H9 (cell line): ENCODE results near the gene GTF3C1. TPM values are rescaled to one million over a fixed set of nuclear protein-coding genes. Genes with fewer than 3 reads are reported as not detected.
A peak's percentile ranks its signal among the peaks of the same experiment; 100 is the strongest.

Experiments
- DNase-seq: peaks from one replicate; pipeline ENCODE4 v3.0.0-alpha.2; 2017
- H2AFZ ChIP-seq: one replicate; pipeline ENCODE4 v1.6.1; 2013; ENCODE audit warnings: mild to moderate bottlenecking, low read length, control low read depth, moderate library complexity
- H2AK5ac ChIP-seq: 2 replicates; pipeline ENCODE4 v1.6.1; 2013; ENCODE audit warnings: low read length, control low read depth, mixed read lengths; ENCODE audit not compliant: insufficient read length
- H2BK120ac ChIP-seq: one replicate; pipeline ENCODE4 v1.6.1; 2013; ENCODE audit warnings: low read depth, mild to moderate bottlenecking, low read length, control low read depth, inconsistent platforms; ENCODE audit not compliant: poor library complexity, severe bottlenecking
- H2BK12ac ChIP-seq: 2 replicates; pipeline ENCODE4 v1.6.1; 2013; ENCODE audit warnings: low read length, control low read depth, mixed read lengths, low read depth; ENCODE audit not compliant: insufficient read length
- H2BK15ac ChIP-seq: 2 replicates; pipeline ENCODE4 v1.6.1; 2013; ENCODE audit warnings: low read depth, low read length, control low read depth
- H2BK20ac ChIP-seq: one replicate; pipeline ENCODE4 v1.6.1; 2013; ENCODE audit warnings: low read depth, mild to moderate bottlenecking, low read length, control low read depth, inconsistent platforms; ENCODE audit not compliant: poor library complexity, severe bottlenecking
- H2BK5ac ChIP-seq: 2 replicates; pipeline ENCODE4 v1.6.1; 2013; ENCODE audit warnings: low read length, control low read depth, mixed read lengths; ENCODE audit not compliant: insufficient read length
- H3K14ac ChIP-seq: 2 replicates; pipeline ENCODE4 v1.6.1; 2013; ENCODE audit warnings: low read length, control low read depth; ENCODE audit not compliant: insufficient read depth
- H3K18ac ChIP-seq: 2 replicates; pipeline ENCODE4 v1.6.1; 2013; ENCODE audit warnings: low read depth, mild to moderate bottlenecking, mixed read lengths, low read length, control low read depth; ENCODE audit not compliant: insufficient read length
- H3K23ac ChIP-seq: 2 replicates; pipeline ENCODE4 v1.6.1; 2013; ENCODE audit warnings: low read length, control low read depth, mixed read lengths, low read depth; ENCODE audit not compliant: insufficient read length
- H3K23me2 ChIP-seq: 2 replicates; pipeline ENCODE4 v1.6.1; 2013; ENCODE audit warnings: low read depth, mild to moderate bottlenecking, mixed read lengths, low read length, control low read depth; ENCODE audit not compliant: insufficient read length, poor library complexity, severe bottlenecking
- H3K27ac ChIP-seq: 2 replicates; pipeline ENCODE4 v1.5.1; 2013; ENCODE audit warnings: low read length, control low read depth, mixed read lengths, low read depth; ENCODE audit not compliant: insufficient read length
- H3K27me3 ChIP-seq: 2 replicates; pipeline ENCODE4 v1.6.1; 2013; ENCODE audit warnings: low read length, control low read depth, inconsistent platforms; ENCODE audit not compliant: insufficient read depth
- H3K4ac ChIP-seq: 2 replicates; pipeline ENCODE4 v1.6.1; 2013; ENCODE audit warnings: low read depth, mild to moderate bottlenecking, control low read depth, inconsistent platforms, low read length, moderate library complexity
- H3K4me1 ChIP-seq: 2 replicates; pipeline ENCODE4 v1.6.1; 2013; ENCODE audit warnings: low read length, control low read depth, inconsistent platforms; ENCODE audit not compliant: insufficient read depth
- H3K4me2 ChIP-seq: 2 replicates; pipeline ENCODE4 v1.6.1; 2013; ENCODE audit warnings: low read length, control low read depth, mixed read lengths; ENCODE audit not compliant: insufficient read length, insufficient read depth
- H3K56ac ChIP-seq: 2 replicates; pipeline ENCODE4 v1.6.1; 2013; ENCODE audit warnings: low read depth, mild to moderate bottlenecking, mixed read lengths, low read length, control low read depth; ENCODE audit not compliant: insufficient read length
- H3K79me1 ChIP-seq: 2 replicates; pipeline ENCODE4 v1.6.1; 2013; ENCODE audit warnings: low read depth, mild to moderate bottlenecking, moderate library complexity, low read length, control low read depth, inconsistent platforms; ENCODE audit not compliant: insufficient read depth, poor library complexity, severe bottlenecking
- H3K79me2 ChIP-seq: 2 replicates; pipeline ENCODE4 v1.6.1; 2013; ENCODE audit warnings: low read length, control low read depth, inconsistent platforms; ENCODE audit not compliant: insufficient read depth
- H3K9ac ChIP-seq: 2 replicates; pipeline ENCODE4 v1.6.1; 2013; ENCODE audit warnings: low read length, control low read depth, mixed read lengths; ENCODE audit not compliant: insufficient read length; ENCODE audit errors: extremely low read depth
- H3K9me3 ChIP-seq: one replicate; pipeline ENCODE4 v1.6.1; 2013; ENCODE audit warnings: low read depth, low read length, inconsistent platforms; ENCODE audit not compliant: control insufficient read depth
- H3T11ph ChIP-seq: one replicate; pipeline ENCODE4 v1.6.1; 2013; ENCODE audit warnings: mild to moderate bottlenecking, low read length, control low read depth, inconsistent platforms
- H4K20me1 ChIP-seq: one replicate; pipeline ENCODE4 v1.6.1; 2013; ENCODE audit not compliant: control insufficient read depth, insufficient read length, insufficient read depth
- H4K5ac ChIP-seq: 2 replicates; pipeline ENCODE4 v1.6.1; 2013; ENCODE audit warnings: low read depth, mild to moderate bottlenecking, mixed read lengths, low read length, control low read depth; ENCODE audit not compliant: insufficient read length
- H4K8ac ChIP-seq: replicated peaks from 2 replicates; pipeline ENCODE4 v1.6.1; 2013; ENCODE audit warnings: low read length, control low read depth, mixed read lengths, low read depth; ENCODE audit not compliant: insufficient read length
- H4K91ac ChIP-seq: 2 replicates; pipeline ENCODE4 v1.6.1; 2013; ENCODE audit warnings: low read depth, mild to moderate bottlenecking, moderate library complexity, mixed read lengths, low read length, control low read depth; ENCODE audit not compliant: insufficient read length
- H3K27ac Mint-ChIP-seq, 3 experiments: 2 replicates in 2 of 3; 3 replicates in 1 of 3; pipeline ENCODE4 v1.8.0; 2020 to 2021; ENCODE audit warnings: mixed read lengths in 3 of 3, mild to moderate bottlenecking in 1 of 3, moderate library complexity in 1 of 3
- H3K27me3 Mint-ChIP-seq: 2 replicates; pipeline ENCODE4 v1.8.0; 2021; ENCODE audit warnings: low read depth, mild to moderate bottlenecking, moderate library complexity, mixed read lengths
- H3K36me3 Mint-ChIP-seq, 3 experiments: 2 replicates in 2 of 3; 3 replicates in 1 of 3; pipeline ENCODE4 v1.8.0; 2020 to 2021; ENCODE audit warnings: low read depth in 3 of 3, mixed read lengths in 3 of 3; ENCODE audit not compliant: insufficient read depth in 1 of 3
- H3K4me1 Mint-ChIP-seq, 2 experiments: 2 replicates each; pipeline ENCODE4 v1.8.0; 2020; ENCODE audit warnings: mixed read lengths in 2 of 2
- H3K4me3 Mint-ChIP-seq, 2 experiments: 2 replicates in 1 of 2; 3 replicates in 1 of 2; pipeline ENCODE4 v1.8.0; 2020 to 2021; ENCODE audit warnings: mild to moderate bottlenecking in 2 of 2, mixed read lengths in 2 of 2, moderate library complexity in 1 of 2
- H3K9me3 Mint-ChIP-seq, 2 experiments: 2 replicates in 1 of 2; 3 replicates in 1 of 2; pipeline ENCODE4 v1.8.0; 2020; ENCODE audit warnings: mild to moderate bottlenecking in 2 of 2, mixed read lengths in 2 of 2, moderate library complexity in 1 of 2
- WGBS: extraction: QIAGEN DNeasy Blood & Tissue Kit; methylation state at CpG from one replicate; pipeline ENCODE4 v1.1.7; 2013; ENCODE audit warnings: missing lambda C conversion rate, low lambda C conversion rate, mixed read lengths; ENCODE audit not compliant: insufficient read length; ENCODE audit errors: extremely low coverage; 5-methylcytosine and 5-hydroxymethylcytosine counted together
- total RNA-seq: library from RNA; stranded (reverse); gene quantifications from 2 replicates; pipeline ENCODE4 v1.2.1, GENCODE V29; 2021
- TF ChIP-seq, protein P1 (sequence below): fragments of 200-600 bp; sonication (generic); conservative IDR thresholded peaks from 3 replicates; pipeline ENCODE4 v1.8.0; 2021; ENCODE audit warnings: antibody characterized with exemption, mild to moderate bottlenecking

The GTF3C1 gene
- total RNA-seq, 1 experiment from 2014 or later, result 113 TPM

DNA sequence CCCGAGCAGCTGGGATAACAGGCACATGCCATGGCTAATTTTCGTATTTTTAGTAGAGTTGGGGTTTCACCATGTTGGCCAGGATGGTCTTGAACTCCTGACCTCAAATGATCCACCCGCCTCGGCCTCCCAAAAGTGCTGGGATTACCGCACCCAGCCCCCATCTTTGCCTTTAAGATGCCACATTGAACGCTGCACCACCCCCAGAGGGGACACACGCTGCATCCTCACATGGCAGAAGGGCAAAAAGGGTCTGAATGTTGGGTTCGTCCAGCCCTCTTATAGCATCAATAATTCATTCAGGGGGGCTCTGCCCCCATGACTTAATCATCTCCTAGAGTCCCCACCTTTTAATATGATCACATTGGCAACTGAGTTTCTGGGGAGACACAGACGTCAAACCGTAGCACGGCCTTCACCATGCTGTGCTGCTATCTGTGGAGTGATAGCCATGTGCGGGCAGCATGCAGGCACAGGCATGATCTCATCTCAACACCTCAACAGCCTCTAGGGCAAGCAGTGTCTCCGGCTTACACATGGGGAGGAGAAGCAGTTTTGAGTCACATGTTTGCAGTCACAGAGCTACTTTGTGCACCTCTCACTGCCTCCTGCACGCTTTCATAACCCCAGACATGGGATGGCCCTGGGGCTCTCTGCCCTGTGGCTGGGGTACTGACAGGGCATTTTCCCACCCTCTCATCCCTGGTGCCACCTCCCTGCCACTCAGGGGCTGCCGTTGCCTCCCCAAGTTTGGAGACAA, 117.8 kb downstream of the GTF3C1 start:
- no peak overlapping the region for H3K4me2 ChIP-seq
- TF ChIP-seq, protein P1, sequence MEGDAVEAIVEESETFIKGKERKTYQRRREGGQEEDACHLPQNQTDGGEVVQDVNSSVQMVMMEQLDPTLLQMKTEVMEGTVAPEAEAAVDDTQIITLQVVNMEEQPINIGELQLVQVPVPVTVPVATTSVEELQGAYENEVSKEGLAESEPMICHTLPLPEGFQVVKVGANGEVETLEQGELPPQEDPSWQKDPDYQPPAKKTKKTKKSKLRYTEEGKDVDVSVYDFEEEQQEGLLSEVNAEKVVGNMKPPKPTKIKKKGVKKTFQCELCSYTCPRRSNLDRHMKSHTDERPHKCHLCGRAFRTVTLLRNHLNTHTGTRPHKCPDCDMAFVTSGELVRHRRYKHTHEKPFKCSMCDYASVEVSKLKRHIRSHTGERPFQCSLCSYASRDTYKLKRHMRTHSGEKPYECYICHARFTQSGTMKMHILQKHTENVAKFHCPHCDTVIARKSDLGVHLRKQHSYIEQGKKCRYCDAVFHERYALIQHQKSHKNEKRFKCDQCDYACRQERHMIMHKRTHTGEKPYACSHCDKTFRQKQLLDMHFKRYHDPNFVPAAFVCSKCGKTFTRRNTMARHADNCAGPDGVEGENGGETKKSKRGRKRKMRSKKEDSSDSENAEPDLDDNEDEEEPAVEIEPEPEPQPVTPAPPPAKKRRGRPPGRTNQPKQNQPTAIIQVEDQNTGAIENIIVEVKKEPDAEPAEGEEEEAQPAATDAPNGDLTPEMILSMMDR, result no peak
- no peak overlapping the region for H3K9ac ChIP-seq

More for the DNA sequence above, 117.8 kb downstream of the GTF3C1 start:
- Histone ChIP-seq H3K79me2 (no peaks in the 10 kb centered on the region), H3K27ac (no peak overlapping the region), H4K5ac (no peak overlapping the region), H3K9me3 (no peaks in the 10 kb centered on the region), H4K8ac (no peak overlapping the region), H2AK5ac (no peak overlapping the region), H3K14ac (no peak overlapping the region; the same call in 1 of the 2 replicates), H3K23ac (no peak overlapping the region), H2AFZ (no peak overlapping the region), H3T11ph (no peak overlapping the region), H3K18ac (no peak overlapping the region), H3K4me1 (no peaks in the 10 kb centered on the region), H3K27me3 (no peaks in the 10 kb centered on the region), H3K4ac (no peak overlapping the region), H2BK5ac (no peak overlapping the region), H2BK15ac (no peak overlapping the region), H3K56ac (no peak overlapping the region), H3K23me2 (no peaks in the 10 kb centered on the region), H3K79me1 (no peaks in the 10 kb centered on the region), H2BK12ac (no peak overlapping the region), H2BK20ac (no peak overlapping the region), H4K91ac (no peak overlapping the region), H2BK120ac (no peak overlapping the region), H4K20me1 (no peaks in the 10 kb centered on the region)
- no peaks in the 10 kb centered on the region for H3K9me3 Mint-ChIP-seq
- H3K4me3 Mint-ChIP-seq, result no peak overlapping the region
- H3K27ac Mint-ChIP-seq, result no peak overlapping the region; a peak in 1 of 7 replicates
- peak; percentile 15 for DNase-seq
- H3K4me1 Mint-ChIP-seq, result peaks cover 0 to 3% of the 10 kb centered on the region in 2 experiments; a peak in 1 of 4 replicates
- no CpG with 5 or more reads among the region's 15 CpGs for WGBS
- no peaks in the 10 kb centered on the region; a peak in 1 of 7 replicates for H3K36me3 Mint-ChIP-seq
- H3K27me3 Mint-ChIP-seq, result peaks cover 2% of the 10 kb centered on the region; the same call in 1 of the 2 replicates
